ENCODE measurements around the gene GRID1. TPM values are rescaled to one million over a fixed set of nuclear protein-coding genes. Genes with fewer than 3 reads are reported as not detected.

Gene GRID1
- polyA plus RNA-seq, 1 donor (not counting 4 experiments of a cell fraction or from before 2014, with no cell fraction given), result 0.01 TPM

- dilution Hi-C loops (cut with MboI; ENCODE audit: extremely low pct_ligation_motif_present, low sequenced_read_pairs), result no loop called here
- no peak for FAIRE-seq
Measured at GRCh38 chr10:86304436-86304835, 62.2 kb downstream of the GRID1 start.

DNA sequence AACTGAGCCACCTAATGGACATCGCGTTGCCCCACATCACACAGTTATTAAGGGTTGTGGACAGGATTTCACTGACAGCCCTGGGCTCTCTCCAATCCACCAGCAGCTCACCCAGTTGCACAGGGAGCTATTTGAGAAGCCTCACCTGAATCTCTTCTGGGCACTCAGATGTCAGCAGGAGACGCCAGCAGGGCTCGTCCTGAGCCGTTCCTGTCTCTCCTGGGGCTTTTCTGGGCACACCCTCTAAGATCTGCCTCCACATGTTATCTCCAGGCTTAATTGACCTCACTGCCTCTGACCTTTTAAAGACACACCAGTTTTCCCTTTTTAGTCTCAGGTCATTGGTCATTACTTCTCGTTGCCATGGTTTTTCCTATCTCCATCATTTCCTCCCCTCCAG lies 63.0 kb downstream of the GRID1 start:
- no peaks in the 10 kb centered on the region for H3K27me3 ChIP-seq (ENCODE audit: control insufficient read depth, extremely low read depth, insufficient read depth, low read length)
- TF ChIP-seq, protein P1, sequence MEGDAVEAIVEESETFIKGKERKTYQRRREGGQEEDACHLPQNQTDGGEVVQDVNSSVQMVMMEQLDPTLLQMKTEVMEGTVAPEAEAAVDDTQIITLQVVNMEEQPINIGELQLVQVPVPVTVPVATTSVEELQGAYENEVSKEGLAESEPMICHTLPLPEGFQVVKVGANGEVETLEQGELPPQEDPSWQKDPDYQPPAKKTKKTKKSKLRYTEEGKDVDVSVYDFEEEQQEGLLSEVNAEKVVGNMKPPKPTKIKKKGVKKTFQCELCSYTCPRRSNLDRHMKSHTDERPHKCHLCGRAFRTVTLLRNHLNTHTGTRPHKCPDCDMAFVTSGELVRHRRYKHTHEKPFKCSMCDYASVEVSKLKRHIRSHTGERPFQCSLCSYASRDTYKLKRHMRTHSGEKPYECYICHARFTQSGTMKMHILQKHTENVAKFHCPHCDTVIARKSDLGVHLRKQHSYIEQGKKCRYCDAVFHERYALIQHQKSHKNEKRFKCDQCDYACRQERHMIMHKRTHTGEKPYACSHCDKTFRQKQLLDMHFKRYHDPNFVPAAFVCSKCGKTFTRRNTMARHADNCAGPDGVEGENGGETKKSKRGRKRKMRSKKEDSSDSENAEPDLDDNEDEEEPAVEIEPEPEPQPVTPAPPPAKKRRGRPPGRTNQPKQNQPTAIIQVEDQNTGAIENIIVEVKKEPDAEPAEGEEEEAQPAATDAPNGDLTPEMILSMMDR (optimal IDR thresholded peaks at IDR 0.05 in 1 of 3, IDR thresholded peaks at IDR 0.05 in 1 of 3, conservative IDR thresholded peaks at IDR 0.05 in 1 of 3; ENCODE audit: extremely low read depth in 1 of 3, insufficient read depth in 2 of 3, low read length in 3 of 3), result no peak
- TF ChIP-seq EZH2 (IDR thresholded peaks at IDR 0.05; ENCODE audit: low read length), result no peak
- no peaks in the 10 kb centered on the region for H3K4me1 ChIP-seq (ENCODE audit: control insufficient read depth, extremely low read depth, insufficient read depth, low read length)
- DNase-seq (ENCODE audit: low read depth, low spot score), result no peak
- no peak overlapping the region for H3K4me3 ChIP-seq (ENCODE audit: control insufficient read depth in 2 of 3, extremely low read depth in 1 of 3, insufficient read depth in 2 of 3, low read depth in 1 of 3, low read length in 3 of 3)
- no peaks in the 10 kb centered on the region for H3K36me3 ChIP-seq (ENCODE audit: control insufficient read depth in 2 of 2, extremely low read depth in 1 of 2, insufficient read depth in 2 of 2, low read length in 2 of 2)
- no peaks in the 10 kb centered on the region for H3K9me3 ChIP-seq (ENCODE audit: control insufficient read depth, low read depth, low read length)
- no peaks in the 10 kb centered on the region for H3K9me1 ChIP-seq (ENCODE audit: control insufficient read depth, extremely low read depth, insufficient read depth, low read length)
- no peaks in the 10 kb centered on the region for H4K20me1 ChIP-seq (ENCODE audit: control insufficient read depth, extremely low read depth, insufficient read depth, low read length)
- no peak overlapping the region for H3K27ac ChIP-seq (ENCODE audit: control insufficient read depth, insufficient read depth, low read length)
- no peak overlapping the region for H3K4me2 ChIP-seq (ENCODE audit: control insufficient read depth, extremely low read depth, insufficient read depth, low read depth, low read length)
- dilution Hi-C loops (cut with MboI; ENCODE audit: extremely low pct_ligation_motif_present, low sequenced_read_pairs), result no loop called here
- no peaks in the 10 kb centered on the region for H3K79me2 ChIP-seq (ENCODE audit: control insufficient read depth, insufficient read depth, low read length)
- no peak overlapping the region for H2AFZ ChIP-seq (ENCODE audit: control insufficient read depth, low read length)
- FAIRE-seq, result no peak
- no peak overlapping the region for H3K9ac ChIP-seq (ENCODE audit: control insufficient read depth, extremely low read depth, insufficient read depth, low read length)

More at GRCh38 chr10:86304436-86304835, 62.2 kb downstream of the GRID1 start:
- no peak overlapping the region for H3K4me2 ChIP-seq (ENCODE audit: control insufficient read depth, extremely low read depth, insufficient read depth, low read depth, low read length)
- H3K4me1 ChIP-seq (ENCODE audit: control insufficient read depth, extremely low read depth, insufficient read depth, low read length), result no peaks in the 10 kb centered on the region
- H3K79me2 ChIP-seq (ENCODE audit: control insufficient read depth, insufficient read depth, low read length), result no peaks in the 10 kb centered on the region
- no peak for TF ChIP-seq EZH2 (IDR thresholded peaks at IDR 0.05; ENCODE audit: low read length)
- TF ChIP-seq, protein P1 (optimal IDR thresholded peaks at IDR 0.05 in 1 of 3, IDR thresholded peaks at IDR 0.05 in 1 of 3, conservative IDR thresholded peaks at IDR 0.05 in 1 of 3; ENCODE audit: extremely low read depth in 1 of 3, insufficient read depth in 2 of 3, low read length in 3 of 3), result no peak
- no peak for DNase-seq (ENCODE audit: low read depth, low spot score)
- H3K9ac ChIP-seq (ENCODE audit: control insufficient read depth, extremely low read depth, insufficient read depth, low read length), result no peak overlapping the region
- no peaks in the 10 kb centered on the region for H3K36me3 ChIP-seq (ENCODE audit: control insufficient read depth in 2 of 2, extremely low read depth in 1 of 2, insufficient read depth in 2 of 2, low read length in 2 of 2)
- no peaks in the 10 kb centered on the region for H4K20me1 ChIP-seq (ENCODE audit: control insufficient read depth, extremely low read depth, insufficient read depth, low read length)
- no peak overlapping the region for H2AFZ ChIP-seq (ENCODE audit: control insufficient read depth, low read length)
- H3K9me1 ChIP-seq (ENCODE audit: control insufficient read depth, extremely low read depth, insufficient read depth, low read length), result no peaks in the 10 kb centered on the region
- H3K9me3 ChIP-seq (ENCODE audit: control insufficient read depth, low read depth, low read length), result no peaks in the 10 kb centered on the region
- no peaks in the 10 kb centered on the region for H3K27me3 ChIP-seq (ENCODE audit: control insufficient read depth, extremely low read depth, insufficient read depth, low read length)
- no peak overlapping the region for H3K4me3 ChIP-seq (ENCODE audit: control insufficient read depth in 2 of 3, extremely low read depth in 1 of 3, insufficient read depth in 2 of 3, low read depth in 1 of 3, low read length in 3 of 3)
- H3K27ac ChIP-seq (ENCODE audit: control insufficient read depth, insufficient read depth, low read length), result no peak overlapping the region
